ENCODE data around the gene HEMGN.

DNA sequence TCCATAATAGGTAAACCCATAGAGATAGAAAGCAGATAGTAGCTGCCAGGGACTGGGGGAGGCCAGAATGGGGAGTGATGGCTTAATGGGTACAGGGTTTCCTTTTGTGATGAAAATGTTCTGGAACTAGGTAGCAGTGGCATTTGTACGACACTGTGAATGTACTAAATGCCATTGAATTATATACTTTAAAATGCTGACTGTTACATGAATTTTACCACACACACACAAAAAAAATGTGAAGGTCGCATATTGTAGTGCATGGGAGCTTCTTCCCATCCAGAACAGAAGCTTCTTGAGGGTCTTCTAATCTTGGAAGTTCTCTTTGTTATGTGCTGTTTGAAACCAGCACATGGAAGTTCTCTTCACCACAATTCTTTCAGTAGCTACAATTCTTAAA is 25.3 kb upstream of the HEMGN start:
- TF ChIP-seq, protein P1, sequence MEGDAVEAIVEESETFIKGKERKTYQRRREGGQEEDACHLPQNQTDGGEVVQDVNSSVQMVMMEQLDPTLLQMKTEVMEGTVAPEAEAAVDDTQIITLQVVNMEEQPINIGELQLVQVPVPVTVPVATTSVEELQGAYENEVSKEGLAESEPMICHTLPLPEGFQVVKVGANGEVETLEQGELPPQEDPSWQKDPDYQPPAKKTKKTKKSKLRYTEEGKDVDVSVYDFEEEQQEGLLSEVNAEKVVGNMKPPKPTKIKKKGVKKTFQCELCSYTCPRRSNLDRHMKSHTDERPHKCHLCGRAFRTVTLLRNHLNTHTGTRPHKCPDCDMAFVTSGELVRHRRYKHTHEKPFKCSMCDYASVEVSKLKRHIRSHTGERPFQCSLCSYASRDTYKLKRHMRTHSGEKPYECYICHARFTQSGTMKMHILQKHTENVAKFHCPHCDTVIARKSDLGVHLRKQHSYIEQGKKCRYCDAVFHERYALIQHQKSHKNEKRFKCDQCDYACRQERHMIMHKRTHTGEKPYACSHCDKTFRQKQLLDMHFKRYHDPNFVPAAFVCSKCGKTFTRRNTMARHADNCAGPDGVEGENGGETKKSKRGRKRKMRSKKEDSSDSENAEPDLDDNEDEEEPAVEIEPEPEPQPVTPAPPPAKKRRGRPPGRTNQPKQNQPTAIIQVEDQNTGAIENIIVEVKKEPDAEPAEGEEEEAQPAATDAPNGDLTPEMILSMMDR (IDR thresholded peaks at IDR 0.05): no peak
- no peak for TF ChIP-seq POLR2A (IDR thresholded peaks at IDR 0.05)

Measured in uterus (tissue), 2 donors.